K562 (cell line): ENCODE results near the gene NDUFB8. TPM values are rescaled to one million over a fixed set of nuclear protein-coding genes. Genes with fewer than 3 reads are reported as not detected.

ENCODE experiments used
- ARID1B ChIP-seq: fragments of 450-650 bp; IDR thresholded peaks from 2 replicates; pipeline ENCODE4 v1.6.1; 2016; ENCODE audit warnings: antibody characterized with exemption, mild to moderate bottlenecking, inconsistent platforms
- BCOR ChIP-seq: fragments of 450-650 bp; IDR thresholded peaks from 2 replicates; pipeline ENCODE4 v1.6.1; 2016
- CBX2 ChIP-seq: fragments of 200-600 bp; sonication (generic); IDR thresholded peaks from one replicate; pipeline ENCODE4 v1.6.1; 2012; ENCODE audit warnings: mild to moderate bottlenecking, low read length, inconsistent platforms; ENCODE audit not compliant: insufficient read depth, poor library complexity, severe bottlenecking
- CBX8 ChIP-seq: fragments of 200-600 bp; sonication (generic); IDR thresholded peaks from 2 replicates; pipeline ENCODE4 v1.6.1; 2012; ENCODE audit warnings: borderline replicate concordance, mixed run types, low read depth, mild to moderate bottlenecking, moderate library complexity, mixed read lengths, low read length, control low read depth, inconsistent platforms; ENCODE audit not compliant: poor library complexity, severe bottlenecking; ENCODE audit errors: extremely low read depth
- DMBX1 ChIP-seq: fragments of 250-450 bp; sonication (Bioruptor Pico); IDR thresholded peaks from 2 replicates; pipeline ENCODE4 v1.8.0; 2022; ENCODE audit warnings: inconsistent platforms, mild to moderate bottlenecking, moderate library complexity, borderline replicate concordance
- ELF1 ChIP-seq: fragments of 200-800 bp; sonication (Bioruptor generic); IDR thresholded peaks from 2 replicates; pipeline ENCODE4 v1.6.1; 2016; ENCODE audit warnings: missing genetic modification characterization, missing compliant biosample characterization
- HDAC1 ChIP-seq, 2 experiments: fragments of 450-650 bp; IDR thresholded peaks; 2 replicates each; pipeline ENCODE4 v1.6.1; 2016 to 2017; ENCODE audit warnings: inconsistent platforms in 1 of 2, mild to moderate bottlenecking in 1 of 2, moderate library complexity in 1 of 2
- HMG20B ChIP-seq: fragments of 250-450 bp; sonication (Bioruptor Pico); IDR thresholded peaks from 2 replicates; pipeline ENCODE4 v1.5.0; 2021; ENCODE audit warnings: mild to moderate bottlenecking
- HNRNPUL1 ChIP-seq: fragments of 200-400 bp; formaldehyde crosslinking; IDR thresholded peaks from 2 replicates; pipeline ENCODE4 v1.6.1; 2017; ENCODE audit warnings: low read length
- HSF4 ChIP-seq: fragments of 250-450 bp; sonication (Bioruptor Pico); IDR thresholded peaks from 2 replicates; pipeline ENCODE4 v2.1.2; 2022; ENCODE audit warnings: mild to moderate bottlenecking, moderate library complexity, borderline replicate concordance
- KDM2B ChIP-seq: fragments of 250-450 bp; sonication (Bioruptor Pico); IDR thresholded peaks from 2 replicates; pipeline ENCODE4 v1.8.0; 2021; ENCODE audit warnings: mild to moderate bottlenecking, moderate library complexity
- KDM5B ChIP-seq: fragments of 200-600 bp; sonication (generic); IDR thresholded peaks from 2 replicates; pipeline ENCODE4 v1.6.1; 2012; ENCODE audit warnings: low read depth, mild to moderate bottlenecking, moderate library complexity, low read length, control low read depth, inconsistent platforms; ENCODE audit not compliant: insufficient replicate concordance
- MCM5 ChIP-seq: fragments of 450-650 bp; IDR thresholded peaks from 2 replicates; pipeline ENCODE4 v1.6.1; 2016; ENCODE audit warnings: low read depth
- MECOM ChIP-seq: fragments of 250-450 bp; sonication (Bioruptor Pico); IDR thresholded peaks from 2 replicates; pipeline ENCODE4 v1.8.0; 2022; ENCODE audit warnings: inconsistent platforms
- MEF2D ChIP-seq: conservative IDR thresholded peaks from 2 replicates; pipeline ENCODE4 v1.6.1; 2016; ENCODE audit warnings: low read depth, missing genetic modification characterization, missing compliant biosample characterization
- POLR2AphosphoS5 ChIP-seq: IDR thresholded peaks from 2 replicates; pipeline ENCODE4 v1.6.1; 2011; ENCODE audit warnings: mild to moderate bottlenecking, low read depth, low read length, moderate library complexity; ENCODE audit not compliant: control insufficient read depth, insufficient read depth
- RBM17 ChIP-seq: fragments of 200-400 bp; formaldehyde crosslinking; IDR thresholded peaks from 2 replicates; pipeline ENCODE4 v1.6.1; 2017; ENCODE audit warnings: low read depth, mild to moderate bottlenecking, low read length, borderline replicate concordance
- RCOR1 ChIP-seq, 2 experiments: IDR thresholded peaks; 2 replicates each; pipeline ENCODE4 v1.6.1; 2012; ENCODE audit warnings: low read depth in 2 of 2, low read length in 2 of 2, borderline replicate concordance in 1 of 2, improper control_type of control experiment in 1 of 2
- RUNX1 ChIP-seq: sonication (generic); IDR thresholded peaks from 2 replicates; pipeline ENCODE4 v1.6.1; 2016; ENCODE audit warnings: antibody characterized with exemption, low read depth
- SAP30 ChIP-seq: fragments of 200-600 bp; sonication (generic); IDR thresholded peaks from 2 replicates; pipeline ENCODE4 v1.6.1; 2012; ENCODE audit warnings: borderline replicate concordance, low read depth, mild to moderate bottlenecking, moderate library complexity, low read length, control low read depth, inconsistent platforms; ENCODE audit not compliant: insufficient read depth, poor library complexity, severe bottlenecking
- SRSF9 ChIP-seq: fragments of 200-400 bp; formaldehyde crosslinking; IDR thresholded peaks from 2 replicates; pipeline ENCODE4 v1.6.1; 2017; ENCODE audit warnings: low read depth, low read length, borderline replicate concordance
- TBL1XR1 ChIP-seq, 2 experiments: IDR thresholded peaks; 2 replicates each; pipeline ENCODE4 v1.6.1; 2012; ENCODE audit warnings: improper control_type of control experiment in 2 of 2, low read length in 2 of 2, mild to moderate bottlenecking in 1 of 2
- TSC22D4 ChIP-seq: fragments of 450-650 bp; IDR thresholded peaks from 2 replicates; pipeline ENCODE4 v1.6.1; 2016; ENCODE audit warnings: missing genetic modification characterization, missing biosample characterization, control low read depth
- ZFP1 ChIP-seq: fragments of 450-650 bp; formaldehyde crosslinking; IDR thresholded peaks from 2 replicates; pipeline ENCODE4 v1.4.0; 2020; ENCODE audit warnings: mild to moderate bottlenecking, mixed read lengths
- ZFP36 ChIP-seq: fragments of 150-350 bp; IDR thresholded peaks from 2 replicates; pipeline ENCODE4 v1.6.1; 2018; ENCODE audit warnings: low read length, low read depth; ENCODE audit not compliant: partially characterized antibody
- ZSCAN32 ChIP-seq: fragments of 450-650 bp; formaldehyde crosslinking; IDR thresholded peaks from 2 replicates; pipeline ENCODE4 v1.4.0; 2020; ENCODE audit warnings: mild to moderate bottlenecking, moderate library complexity
- polyA plus RNA-seq, 8 experiments: library from polyadenylated mRNA; depleted of rRNA in 4 of 8; stranded (reverse) in 5 of 8; unstranded in 3 of 8; fragments of >200 nt; fragmentation: Nextera tagmentation in 2 of 8; fragmentation: Illumina TruSeq in 1 of 8; extraction: Ambion mirVana in 2 of 8; extraction: Trizol in 1 of 8; gene quantifications; 2 replicates each; pipeline versions ENCODE4 v1.2.1 to v1.2.3, GENCODE V29; 2011 to 2014; ENCODE audit warnings: inconsistent platforms in 1 of 8, missing spikeins in 1 of 8
- total RNA-seq, 7 experiments: library from RNA; depleted of rRNA in 6 of 7; stranded (reverse); fragments of >200 nt in 6 of 7; fragmentation: Illumina TruSeq in 2 of 7; extraction: Trizol in 2 of 7; gene quantifications; 2 replicates each; pipeline versions ENCODE4 v1.2.1 to v1.2.3, GENCODE V29; 2011 to 2021; ENCODE audit warnings: low replicate concordance in 1 of 7
- TF ChIP-seq, protein P1 (sequence below), 2 experiments: fragments of 450-650 bp; conservative IDR thresholded peaks; 2 replicates each; pipeline ENCODE4 v1.6.1; 2017; ENCODE audit warnings: mild to moderate bottlenecking in 2 of 2, moderate library complexity in 2 of 2
- TF ChIP-seq, protein P2 (sequence below): sonication (generic); formaldehyde crosslinking; IDR thresholded peaks from 2 replicates; pipeline ENCODE4 v1.9.0; 2022; ENCODE audit warnings: mild to moderate bottlenecking, missing genetic modification reagents

Gene NDUFB8
- total and polyA plus RNA-seq, 9 of the 15 experiments (the other 6 are each of a cell fraction or from before 2014, with no cell fraction given), result 131 to 360 (median 199) TPM

DNA sequence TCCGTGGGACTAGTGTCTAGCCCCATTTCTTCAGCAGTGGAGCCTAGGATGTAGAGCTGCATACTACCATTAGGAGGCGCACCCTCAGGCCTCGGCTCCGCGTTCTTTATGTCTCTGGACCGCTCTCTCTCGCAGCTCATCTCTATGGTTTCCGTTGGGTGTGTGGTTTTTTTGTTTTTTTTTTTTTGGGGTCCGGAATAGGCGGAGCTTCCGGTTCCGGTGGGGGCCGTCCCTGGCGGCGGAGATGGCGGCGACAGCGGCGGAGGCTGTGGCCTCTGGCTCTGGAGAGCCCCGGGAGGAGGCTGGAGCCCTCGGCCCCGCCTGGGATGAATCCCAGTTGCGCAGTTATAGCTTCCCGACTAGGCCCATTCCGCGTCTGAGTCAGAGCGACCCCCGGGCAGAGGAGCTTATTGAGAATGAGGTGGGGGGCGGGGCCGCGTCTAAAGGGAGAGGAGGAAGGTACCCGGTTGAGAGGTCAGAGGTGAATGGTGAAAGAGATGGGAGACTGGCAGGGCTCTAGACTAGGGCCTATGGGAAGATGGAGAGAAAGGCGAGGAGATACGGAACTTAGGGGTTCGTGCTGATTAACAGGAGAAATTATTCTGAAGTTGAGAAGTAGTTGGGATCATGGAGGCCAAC, 6.2 kb upstream of the NDUFB8 start, which contains the start of gene HIF1AN (continued):
- TF ChIP-seq, protein P1, sequence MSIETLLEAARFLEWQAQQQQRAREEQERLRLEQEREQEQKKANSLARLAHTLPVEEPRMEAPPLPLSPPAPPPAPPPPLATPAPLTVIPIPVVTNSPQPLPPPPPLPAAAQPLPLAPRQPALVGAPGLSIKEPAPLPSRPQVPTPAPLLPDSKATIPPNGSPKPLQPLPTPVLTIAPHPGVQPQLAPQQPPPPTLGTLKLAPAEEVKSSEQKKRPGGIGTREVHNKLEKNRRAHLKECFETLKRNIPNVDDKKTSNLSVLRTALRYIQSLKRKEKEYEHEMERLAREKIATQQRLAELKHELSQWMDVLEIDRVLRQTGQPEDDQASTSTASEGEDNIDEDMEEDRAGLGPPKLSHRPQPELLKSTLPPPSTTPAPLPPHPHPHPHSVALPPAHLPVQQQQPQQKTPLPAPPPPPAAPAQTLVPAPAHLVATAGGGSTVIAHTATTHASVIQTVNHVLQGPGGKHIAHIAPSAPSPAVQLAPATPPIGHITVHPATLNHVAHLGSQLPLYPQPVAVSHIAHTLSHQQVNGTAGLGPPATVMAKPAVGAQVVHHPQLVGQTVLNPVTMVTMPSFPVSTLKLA (conservative IDR thresholded peaks at IDR 0.05), result peak in 1 of 2 experiments; percentile 48; a peak in 1 of 4 replicates
- TF ChIP-seq ZFP36, result no peak
- no peak for TF ChIP-seq ZFP1 (CRISPR knock-in tag)
- no peak for TF ChIP-seq HMG20B
- TF ChIP-seq POLR2AphosphoS5, result peak; percentile 67; the same call in 1 of the 2 replicates
- no peak for TF ChIP-seq MEF2D
- no peak for TF ChIP-seq RCOR1 (IDR thresholded peaks at IDR 0.05; ENCODE audit: borderline replicate concordance in 1 of 2, low read depth in 2 of 2, low read length in 2 of 2)
- TF ChIP-seq MCM5, result no peak
- no peak for TF ChIP-seq HNRNPUL1
- peak in 1 of 2 experiments; percentile 63; a peak in 2 of 4 replicates for TF ChIP-seq HDAC1 (IDR thresholded peaks at IDR 0.05)
- no peak for TF ChIP-seq CBX2
- no peak; a peak in 1 of 4 replicates for TF ChIP-seq TBL1XR1 (IDR thresholded peaks at IDR 0.05; ENCODE audit: low read length in 2 of 2)
- TF ChIP-seq SRSF9, result no peak
- peak; percentile 62; the same call in 1 of the 2 replicates for TF ChIP-seq ELF1 (tag)
- TF ChIP-seq TSC22D4 (tag), result no peak
- TF ChIP-seq RBM17, result no peak
- TF ChIP-seq ARID1B, result 0 out of 2 replicates have a peak, but pooled peaks have one; percentile 9
- TF ChIP-seq MECOM (CRISPR knock-in tag), result no peak
- no peak for TF ChIP-seq HSF4 (CRISPR knock-in tag)
- TF ChIP-seq BCOR, result no peak
- TF ChIP-seq, protein P2, sequence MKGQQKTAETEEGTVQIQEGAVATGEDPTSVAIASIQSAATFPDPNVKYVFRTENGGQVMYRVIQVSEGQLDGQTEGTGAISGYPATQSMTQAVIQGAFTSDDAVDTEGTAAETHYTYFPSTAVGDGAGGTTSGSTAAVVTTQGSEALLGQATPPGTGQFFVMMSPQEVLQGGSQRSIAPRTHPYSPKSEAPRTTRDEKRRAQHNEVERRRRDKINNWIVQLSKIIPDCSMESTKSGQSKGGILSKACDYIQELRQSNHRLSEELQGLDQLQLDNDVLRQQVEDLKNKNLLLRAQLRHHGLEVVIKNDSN (CRISPR knock-in tag), result no peak
- no peak for TF ChIP-seq ZSCAN32 (CRISPR knock-in tag)
- TF ChIP-seq CBX8, result no peak
- no peak for TF ChIP-seq RUNX1
- TF ChIP-seq KDM5B, result peak; percentile 84
- TF ChIP-seq KDM2B, result no peak
- no peak for TF ChIP-seq SAP30
- TF ChIP-seq DMBX1 (CRISPR knock-in tag), result no peak
